Ascending aorta (tissue), 2 donors: ENCODE results near the gene SLC25A30. TPM values are rescaled to one million over a fixed set of nuclear protein-coding genes. Genes with fewer than 3 reads are reported as not detected.

Experiments
- DNase-seq, 2 donors: peaks; one replicate each; pipeline ENCODE4 v3.0.0-alpha.2; 2019; ENCODE audit warnings: low spot score in 2 of 2
- H3K27ac ChIP-seq, 2 donors: fragments of 200-600 bp; sonication (generic); one replicate each; pipeline ENCODE4 v1.5.1; 2016 to 2017; ENCODE audit warnings: mild to moderate bottlenecking in 1 of 2
- H3K27me3 ChIP-seq: fragments of 200-600 bp; sonication (generic); one replicate; pipeline ENCODE4 v1.5.1; 2017
- H3K36me3 ChIP-seq, 2 donors: fragments of 200-600 bp; sonication (generic); one replicate each; pipeline ENCODE4 v1.5.1; 2016
- H3K4me1 ChIP-seq, 2 donors: fragments of 200-600 bp; sonication (generic); one replicate each; pipeline ENCODE4 v1.5.1; 2016 to 2017; ENCODE audit warnings: mild to moderate bottlenecking in 1 of 2
- H3K4me3 ChIP-seq, 2 donors: fragments of 200-600 bp; sonication (generic); one replicate each; pipeline ENCODE4 v1.5.1; 2016 to 2017; ENCODE audit warnings: mild to moderate bottlenecking in 1 of 2
- H3K9me3 ChIP-seq, 2 donors: fragments of 200-600 bp; sonication (generic); one replicate each; pipeline ENCODE4 v1.5.1; 2016
- CTCF ChIP-seq, 3 experiments: fragments of 200-600 bp in 2 of 3; fragments of 450-650 bp in 1 of 3; sonication (generic) in 2 of 3; IDR thresholded peaks; one replicate each; pipeline ENCODE4 v1.5.1; 2016 to 2019; ENCODE audit warnings: antibody characterized with exemption in 3 of 3, mild to moderate bottlenecking in 1 of 3, moderate library complexity in 1 of 3
- intact Hi-C: fragments of 100-400 bp; cut with DNase I; formaldehyde crosslinking; loops from one replicate; pipeline ENCODE4 v1.15.1; 2023
- total RNA-seq: library from RNA; depleted of rRNA; stranded (reverse); fragments of >200 nt; gene quantifications from one replicate; pipeline ENCODE4 v1.1.0, GENCODE V29; 2016

SLC25A30 gene
- total RNA-seq, 1 donor from 2014 or later, result 1.9 TPM

- Histone ChIP-seq H3K4me3 (no peak overlapping the region), H3K36me3 (no peaks in the 10 kb centered on the region), H3K4me1 (no peaks in the 10 kb centered on the region), H3K27ac (no peak overlapping the region), H3K9me3 (no peaks in the 10 kb centered on the region), H3K27me3 (no peaks in the 10 kb centered on the region)
- intact Hi-C loops, result no loop called here
- peak in 1 of 2 donors; percentile 13 for DNase-seq
- no peak for TF ChIP-seq CTCF (IDR thresholded peaks at IDR 0.05)
Measured at GRCh38 chr13:45445053-45445452, 26.9 kb upstream of the SLC25A30 start.

DNA sequence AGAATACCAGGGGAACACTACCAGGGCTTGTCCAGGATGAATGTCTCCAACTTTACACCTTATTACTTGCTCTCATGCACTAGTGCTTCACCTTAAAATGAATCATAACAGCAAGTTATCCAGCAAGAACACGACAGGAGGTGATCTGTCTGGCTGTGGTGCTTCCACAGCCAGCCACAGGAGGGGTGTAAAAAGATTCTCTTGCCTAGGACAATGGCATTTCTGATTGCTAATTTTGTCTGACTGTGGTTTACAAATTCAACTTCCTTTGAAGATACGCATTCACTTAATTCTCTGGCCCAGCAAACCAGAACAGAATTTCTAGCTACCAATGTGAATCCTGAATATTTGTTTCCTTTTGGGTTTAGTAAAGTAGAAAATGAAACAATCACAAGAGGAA, 23.5 kb upstream of the SLC25A30 start:
- Histone ChIP-seq H3K27ac (no peak overlapping the region), H3K9me3 (no peaks in the 10 kb centered on the region), H3K4me1 (no peaks in the 10 kb centered on the region), H3K4me3 (no peak overlapping the region), H3K36me3 (no peaks in the 10 kb centered on the region), H3K27me3 (no peaks in the 10 kb centered on the region)
- no peak for TF ChIP-seq CTCF (IDR thresholded peaks at IDR 0.05)
- peak in 1 of 2 donors; percentile 2 for DNase-seq
- intact Hi-C loops, result no loop called here

- no peaks in the 10 kb centered on the region for H3K4me1 ChIP-seq
- no peak overlapping the region for H3K27ac ChIP-seq
- intact Hi-C loops, result no loop called here
- no peak overlapping the region for H3K4me3 ChIP-seq
- TF ChIP-seq CTCF (IDR thresholded peaks at IDR 0.05), result no peak
- H3K9me3 ChIP-seq, result no peaks in the 10 kb centered on the region
- no peaks in the 10 kb centered on the region for H3K27me3 ChIP-seq
- peak in 1 of 2 donors; percentile 9 for DNase-seq
- no peaks in the 10 kb centered on the region for H3K36me3 ChIP-seq
Measured at GRCh38 chr13:45439781-45440462, 21.7 kb upstream of the SLC25A30 start.

- H3K27me3 ChIP-seq, result no peaks in the 10 kb centered on the region
- TF ChIP-seq CTCF (IDR thresholded peaks at IDR 0.05), result no peak
- H3K36me3 ChIP-seq, result no peaks in the 10 kb centered on the region
- H3K4me3 ChIP-seq, result no peak overlapping the region
- no peaks in the 10 kb centered on the region for H3K9me3 ChIP-seq
- H3K27ac ChIP-seq, result no peak overlapping the region
- no peaks in the 10 kb centered on the region for H3K4me1 ChIP-seq
- intact Hi-C loops, result no loop called here
- DNase-seq, result peak in 1 of 2 donors; percentile 28
Measured at GRCh38 chr13:45439008-45439407, 20.8 kb upstream of the SLC25A30 start.

DNA sequence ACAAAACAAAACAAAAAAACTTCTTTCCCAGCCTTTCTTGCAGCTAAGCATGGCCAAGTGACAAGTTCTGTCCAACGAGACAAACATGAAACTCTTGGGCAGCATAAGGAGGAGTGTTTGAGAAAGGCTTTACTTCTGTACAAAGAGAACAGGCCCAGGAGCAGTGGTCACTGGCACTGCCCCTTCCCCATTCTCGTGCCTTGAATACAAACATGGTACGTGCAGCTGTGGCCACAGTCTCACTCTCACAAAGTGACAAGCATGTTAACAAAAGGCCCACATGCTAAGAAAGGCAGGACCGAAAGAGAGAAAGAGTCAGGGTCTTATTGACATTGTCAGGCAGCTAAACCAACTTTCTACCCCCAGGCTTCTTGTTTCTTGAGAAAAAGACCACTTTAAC, 19.8 kb upstream of the SLC25A30 start:
- Histone ChIP-seq H3K9me3 (no peaks in the 10 kb centered on the region), H3K36me3 (no peaks in the 10 kb centered on the region), H3K27me3 (no peaks in the 10 kb centered on the region), H3K4me3 (no peak overlapping the region), H3K4me1 (no peaks in the 10 kb centered on the region), H3K27ac (no peak overlapping the region)
- intact Hi-C loops, result no loop called here
- peak in 1 of 2 donors; percentile 16 for DNase-seq
- TF ChIP-seq CTCF (IDR thresholded peaks at IDR 0.05), result no peak

DNA sequence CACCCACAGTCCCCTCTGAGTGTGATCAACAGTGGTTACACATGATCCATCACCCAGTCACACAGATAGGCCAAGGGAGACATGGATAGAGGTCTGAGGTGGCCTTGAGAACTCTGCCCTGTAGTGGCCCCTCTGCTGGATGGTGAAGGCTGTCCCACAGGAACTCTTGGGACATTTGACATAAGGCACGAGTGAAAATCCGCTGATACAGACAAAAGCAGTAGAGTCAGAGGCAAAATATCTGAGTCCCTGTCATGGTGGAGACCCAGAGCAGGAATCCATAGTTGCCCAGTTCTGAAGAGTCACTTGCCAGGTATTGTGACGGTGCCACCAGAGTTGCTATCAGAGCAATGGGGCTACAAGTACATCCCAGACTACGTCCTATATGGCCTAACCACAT, 18.8 kb upstream of the SLC25A30 start:
- H3K27ac ChIP-seq, result no peak overlapping the region
- H3K9me3 ChIP-seq, result no peaks in the 10 kb centered on the region
- no peak for TF ChIP-seq CTCF (IDR thresholded peaks at IDR 0.05)
- no peaks in the 10 kb centered on the region for H3K4me1 ChIP-seq
- intact Hi-C loops, result no loop called here
- DNase-seq, result peak in 1 of 2 donors; percentile 37
- no peak overlapping the region for H3K4me3 ChIP-seq
- no peaks in the 10 kb centered on the region for H3K36me3 ChIP-seq
- H3K27me3 ChIP-seq, result no peaks in the 10 kb centered on the region
